GM18511 (cell line): ENCODE results near the gene MIEF1.
A peak's percentile ranks its signal among the peaks of the same experiment; 100 is the strongest.

Experiments
- ATAC-seq: cut with Tn5 transposase; IDR thresholded peaks from one replicate; pipeline ENCODE4 v1.9.1; 2021; ENCODE audit warnings: mild to moderate bottlenecking, moderate library complexity; ENCODE audit not compliant: unreplicated experiment

MIEF1 gene

GRCh38 chr22:39502109-39502788 is at the start of gene MIEF1:
TSS of gene MIEF1 (plus strand) at chr22:39502290. CDS start at chr22:39511295, 9,005 bp downstream.
- peak; percentile 96 for ATAC-seq

- ATAC-seq: no peak
These were observed 49.4 kb upstream of the MIEF1 start for GRCh38 chr22:39452740-39453040.

- ATAC-seq: no peak
These were observed 48.2 kb upstream of the MIEF1 start for GRCh38 chr22:39453765-39454378.

- ATAC-seq: no peak
These were observed 47.7 kb upstream of the MIEF1 start for GRCh38 chr22:39454385-39454871.

GRCh38 chr22:39456522-39457197 is 45.4 kb upstream of the MIEF1 start, which contains the start of gene MGAT3:
TSS of gene MGAT3 (plus strand) at chr22:39457012. CDS start at chr22:39487348, 30,336 bp downstream.
- ATAC-seq: no peak

GRCh38 chr22:39457198-39457555 is 44.9 kb upstream of the MIEF1 start:
- ATAC-seq: no peak

- no peak for ATAC-seq
These were observed 44.3 kb upstream of the MIEF1 start for GRCh38 chr22:39457556-39458443.

GRCh38 chr22:39458444-39459083 is 43.5 kb upstream of the MIEF1 start:
- ATAC-seq: no peak

GRCh38 chr22:39459681-39460080 is 42.4 kb upstream of the MIEF1 start:
- ATAC-seq: no peak

- no peak for ATAC-seq
These were observed 39.5 kb upstream of the MIEF1 start for GRCh38 chr22:39462443-39463221.

- no peak for ATAC-seq
These were observed 38.8 kb upstream of the MIEF1 start for GRCh38 chr22:39463277-39463676.

GRCh38 chr22:39463931-39464390 is 38.1 kb upstream of the MIEF1 start:
- ATAC-seq: no peak

GRCh38 chr22:39466228-39467006 is 35.7 kb upstream of the MIEF1 start:
- no peak for ATAC-seq

- ATAC-seq: no peak
These were observed 34.6 kb upstream of the MIEF1 start for GRCh38 chr22:39467390-39467895.

GRCh38 chr22:39468487-39469325 is 33.4 kb upstream of the MIEF1 start:
- no peak for ATAC-seq

- no peak for ATAC-seq
These were observed 32.8 kb upstream of the MIEF1 start for GRCh38 chr22:39469326-39469680.

- ATAC-seq: no peak
These were observed 32.2 kb upstream of the MIEF1 start for GRCh38 chr22:39469681-39470450.
